ENCODE measurements around the gene EEFSEC. TPM values are rescaled to one million over a fixed set of nuclear protein-coding genes. Genes with fewer than 3 reads are reported as not detected.

EEFSEC gene
- total RNA-seq, 4 donors from 2014 or later, result 11.5 to 18.7 (median 14.9) TPM

DNA sequence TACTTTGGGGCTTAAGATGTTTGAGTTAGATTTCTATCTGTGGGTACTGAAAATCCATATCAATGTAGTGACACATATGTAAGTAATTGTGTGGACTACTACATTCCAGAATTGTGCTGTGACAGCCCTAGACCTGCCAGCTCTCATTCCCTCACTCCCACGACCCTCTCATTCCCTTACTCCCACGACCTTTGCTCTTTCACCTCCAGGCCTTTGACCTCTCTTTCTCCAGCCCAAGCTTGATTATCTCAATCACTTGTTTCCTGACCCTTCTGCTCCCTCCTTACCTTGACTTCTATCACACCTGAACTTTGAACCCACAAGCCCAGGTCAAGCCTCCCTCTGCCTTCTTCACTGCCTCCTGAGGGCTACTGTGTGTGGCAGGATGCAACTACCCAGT lies 26.0 kb upstream of the EEFSEC start:
- Histone ChIP-seq H3K27me3 (no peaks in the 10 kb centered on the region), H3K27ac (no peak overlapping the region), H3K4me1 (peaks cover 7 to 17% (median 8%) of the 10 kb centered on the region in 3 donors), H3K36me3 (no peaks in the 10 kb centered on the region), H3K9me3 (peaks cover 0 to 2% (median 0%) of the 10 kb centered on the region in 3 donors), H3K4me3 (no peak overlapping the region)
- no peak for TF ChIP-seq POLR2A (IDR thresholded peaks at IDR 0.05)
- no peak for TF ChIP-seq CTCF (IDR thresholded peaks at IDR 0.05)
- 42 to 49% methylated on average over 2 of the region's 2 CpGs for WGBS, 2 donors
- intact Hi-C loops (cut with DNase I), result no loop called here
- no peak for DNase-seq

GRCh38 chr3:128128251-128128650 lies 25.0 kb upstream of the EEFSEC start:
- Histone ChIP-seq H3K9me3 (peaks cover 0 to 6% (median 0%) of the 10 kb centered on the region in 3 donors), H3K36me3 (no peaks in the 10 kb centered on the region), H3K4me3 (no peak overlapping the region), H3K27me3 (peaks cover 0 to 2% (median 0%) of the 10 kb centered on the region in 4 donors), H3K4me1 (peaks cover 0 to 7% (median 0%) of the 10 kb centered on the region in 3 donors), H3K27ac (no peak overlapping the region)
- DNase-seq, result no peak
- TF ChIP-seq CTCF (IDR thresholded peaks at IDR 0.05), result no peak
- TF ChIP-seq POLR2A (IDR thresholded peaks at IDR 0.05), result no peak
- WGBS, 2 donors, result 17 to 19% methylated on average over 1 of the region's 1 CpG
- intact Hi-C loops (cut with DNase I), result no loop called here

DNA sequence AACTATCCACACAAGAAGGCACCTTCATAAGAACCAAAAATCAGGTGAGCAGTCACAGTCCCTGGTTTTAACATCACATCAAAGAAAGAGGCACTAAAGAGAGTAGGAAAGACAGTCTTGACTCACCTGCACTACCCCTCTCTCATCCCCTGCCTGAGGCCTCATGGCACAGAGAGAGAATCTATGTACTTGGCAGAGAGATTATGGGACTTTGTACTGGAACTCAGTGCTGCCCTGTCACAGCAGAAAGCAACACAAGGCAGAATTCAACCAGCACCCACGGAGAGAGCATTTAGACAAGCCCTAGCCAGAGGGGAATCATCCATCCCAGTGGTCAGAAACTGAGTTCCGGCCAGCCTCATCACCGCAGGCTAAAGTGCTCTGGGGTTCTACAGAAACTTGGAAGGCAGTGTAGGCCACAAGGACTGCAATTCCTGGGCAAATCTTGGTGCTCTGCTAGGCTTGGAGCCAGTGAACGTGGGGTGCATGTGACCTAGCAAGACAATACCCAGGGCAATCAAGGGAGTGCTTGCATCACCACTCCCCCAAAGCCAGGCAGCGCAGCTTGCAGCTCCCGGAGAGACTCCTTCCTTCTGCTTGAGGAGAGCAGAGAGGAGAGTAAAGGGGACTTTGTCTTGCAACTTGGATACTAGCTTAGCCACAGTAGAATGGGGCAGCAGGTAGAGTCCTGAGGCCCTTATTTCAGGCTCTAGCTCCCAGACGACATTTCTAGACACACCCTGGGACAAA lies 21.2 kb upstream of the EEFSEC start:
- Histone ChIP-seq H3K9me3 (peaks cover 0 to 6% (median 0%) of the 10 kb centered on the region in 3 donors), H3K36me3 (no peaks in the 10 kb centered on the region), H3K4me1 (no peaks in the 10 kb centered on the region), H3K27ac (no peak overlapping the region), H3K4me3 (no peak overlapping the region), H3K27me3 (peaks cover 0 to 9% (median 0%) of the 10 kb centered on the region in 4 donors)
- no peak for DNase-seq
- WGBS, 2 donors, result 88 to 100% methylated on average over 2 to 4 of the region's 7 CpGs
- intact Hi-C loops (cut with DNase I), result no loop called here
- TF ChIP-seq CTCF (IDR thresholded peaks at IDR 0.05), result no peak
- TF ChIP-seq POLR2A (IDR thresholded peaks at IDR 0.05), result no peak

DNA sequence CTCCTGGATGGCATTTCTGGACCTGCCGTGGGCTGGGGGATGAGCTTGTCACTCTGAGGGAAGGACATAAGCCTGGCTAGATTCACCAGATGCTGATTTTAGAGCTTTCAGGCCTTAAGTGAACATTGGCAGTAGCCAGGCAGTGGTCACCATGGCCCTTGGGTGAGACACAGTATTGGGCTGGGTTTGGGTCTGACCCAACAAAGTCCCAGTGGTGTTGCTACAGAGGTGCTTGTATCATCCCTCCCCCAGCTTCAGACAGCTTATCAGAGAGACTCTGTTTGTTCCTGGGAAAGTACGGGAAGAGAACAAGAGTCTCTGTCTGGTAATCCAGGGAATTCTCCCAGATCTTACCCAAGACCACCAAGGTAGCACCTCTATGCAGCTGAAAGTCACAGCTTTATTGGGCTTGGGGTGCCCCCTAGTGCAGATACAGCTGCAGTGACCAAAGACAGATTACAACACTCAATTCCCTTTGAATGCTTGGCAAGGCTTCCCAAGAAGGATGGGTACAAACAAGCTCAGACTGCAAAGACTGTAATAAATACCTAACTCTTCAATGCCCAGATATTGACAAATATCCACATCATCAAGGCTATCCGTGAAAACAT lies 19.9 kb upstream of the EEFSEC start:
- no peaks in the 10 kb centered on the region for H3K4me1 ChIP-seq
- 6 to 63% methylated on average over 1 to 3 of the region's 3 CpGs for WGBS, 2 donors
- H3K27ac ChIP-seq, result no peak overlapping the region
- peaks cover 0 to 9% (median 0%) of the 10 kb centered on the region in 4 donors for H3K27me3 ChIP-seq
- H3K4me3 ChIP-seq, result no peak overlapping the region
- H3K36me3 ChIP-seq, result no peaks in the 10 kb centered on the region
- no peak for DNase-seq
- TF ChIP-seq POLR2A (IDR thresholded peaks at IDR 0.05) (no peak), CTCF (IDR thresholded peaks at IDR 0.05) (peak in 4 of 6 experiments; percentile 29 to 62 (median 44))
- H3K9me3 ChIP-seq, result peaks cover 0 to 6% (median 0%) of the 10 kb centered on the region in 3 donors
- intact Hi-C loops (cut with DNase I), result no loop called here

GRCh38 chr3:128143496-128143895 lies 9.8 kb upstream of the EEFSEC start:
- no peaks in the 10 kb centered on the region for H3K4me1 ChIP-seq
- H3K9me3 ChIP-seq, result no peaks in the 10 kb centered on the region
- H3K36me3 ChIP-seq, result no peaks in the 10 kb centered on the region
- H3K27me3 ChIP-seq, result peaks cover 0 to 4% (median 0%) of the 10 kb centered on the region in 4 donors
- H3K4me3 ChIP-seq, result no peak overlapping the region
- 81 to 95% methylated on average over 3 to 4 of the region's 4 CpGs for WGBS, 2 donors
- H3K27ac ChIP-seq, result no peak overlapping the region
- TF ChIP-seq CTCF (IDR thresholded peaks at IDR 0.05) (no peak), POLR2A (IDR thresholded peaks at IDR 0.05) (no peak)
- intact Hi-C loops (cut with DNase I), result no loop called here
- DNase-seq, result no peak

Measured in esophagus squamous epithelium (tissue), 5 donors.